ENCODE measurements around the gene ULK3. TPM values are rescaled to one million over a fixed set of nuclear protein-coding genes. Genes with fewer than 3 reads are reported as not detected.

ULK3 gene
- total and polyA plus RNA-seq, 10 donors, result 33.2 to 74.6 (median 60.3) TPM

GRCh38 chr15:74793135-74794028 is 49.6 kb downstream of the ULK3 start:
- peak; percentile 90 for DNase-seq
- 34 to 49% (median 45%) methylated on average over 11 to 12 of the region's 12 CpGs for WGBS, 5 donors

DNA sequence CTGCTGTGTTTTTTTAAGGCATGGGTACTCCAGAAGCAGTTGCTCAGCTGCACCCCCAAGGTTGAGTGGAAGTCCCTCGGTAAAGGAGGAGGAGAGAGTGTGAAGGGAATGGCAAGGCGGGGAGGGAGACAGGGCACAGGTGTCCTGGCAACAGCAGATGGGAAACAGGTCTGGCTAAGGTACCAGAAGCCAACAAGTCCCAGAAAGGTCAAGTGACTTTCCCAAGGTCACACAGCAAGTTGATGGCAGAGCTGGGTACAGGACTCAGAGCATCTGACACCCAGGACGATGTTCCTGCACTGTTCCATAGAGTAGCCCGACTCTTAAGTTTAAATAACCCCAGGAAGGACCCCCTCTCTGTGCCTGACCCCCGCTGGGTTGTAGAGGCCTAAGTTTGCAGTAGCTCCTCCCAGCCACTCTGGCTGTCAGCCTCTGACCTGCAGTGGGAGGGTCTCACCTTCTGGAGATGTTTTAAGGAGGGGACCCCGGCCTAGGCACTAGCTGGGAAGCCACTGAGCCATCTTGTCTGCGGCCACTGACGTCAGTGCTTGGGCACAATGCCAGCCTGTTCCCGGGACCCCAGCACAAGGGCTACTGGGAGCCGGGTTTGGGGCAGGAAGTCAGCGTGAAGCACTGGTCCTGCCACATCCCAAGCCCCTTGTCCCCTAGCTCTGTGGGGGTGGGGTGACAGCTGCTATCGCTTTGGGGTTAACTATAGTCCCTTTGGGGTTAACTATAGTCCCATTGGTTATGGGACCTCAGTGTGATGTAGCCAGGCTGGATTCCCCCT is 50.5 kb downstream of the ULK3 start:
- intact Hi-C loops (cut with DNase I; ENCODE audit: low total_unique reads), result no loop called here
- Histone ChIP-seq H3K36me3 (peaks cover 0 to 54% (median 3%) of the 10 kb centered on the region in 6 donors), H3K4me3 (peak overlapping the region in 2 of 8 donors; percentile 3 to 47), H3K9me3 (no peaks in the 10 kb centered on the region), H3K27ac (peak overlapping the region; percentile 35 to 99 (median 96)), H3K27me3 (replicated peaks in 1 of 7) (no peaks in the 10 kb centered on the region), H3K4me1 (peaks cover 92 to 100% (median 99%) of the 10 kb centered on the region in 6 donors)
- 39 to 54% (median 45%) methylated on average over 8 to 12 of the region's 12 CpGs for WGBS, 5 donors
- TF ChIP-seq POLR2AphosphoS5 (IDR thresholded peaks at IDR 0.05), result peak in 2 of 3 donors; percentile 22 to 38
- no peak for TF ChIP-seq POLR2A (IDR thresholded peaks at IDR 0.05)
- DNase-seq, result no peak

More at GRCh38 chr15:74793135-74794028, 49.6 kb downstream of the ULK3 start:
- Histone ChIP-seq H3K9me3 (no peaks in the 10 kb centered on the region), H3K4me1 (peaks cover 92 to 100% (median 99%) of the 10 kb centered on the region in 6 donors), H3K4me3 (peak overlapping the region in 4 of 8 donors; percentile 1 to 47 (median 18)), H3K36me3 (peaks cover 0 to 64% (median 6%) of the 10 kb centered on the region in 6 donors), H3K27me3 (replicated peaks in 1 of 7) (no peaks in the 10 kb centered on the region), H3K27ac (peak overlapping the region; percentile 35 to 99 (median 96))
- intact Hi-C loops (cut with DNase I; ENCODE audit: low total_unique reads), result no loop called here
- TF ChIP-seq POLR2AphosphoS5 (IDR thresholded peaks at IDR 0.05) (peak in 2 of 3 donors; percentile 54 to 58), CTCF (IDR thresholded peaks at IDR 0.05 in 8 of 11, conservative IDR thresholded peaks at IDR 0.05 in 3 of 11) (peak; percentile 30 to 79 (median 60)), POLR2A (IDR thresholded peaks at IDR 0.05) (no peak)

- 54 to 76% (median 68%) methylated on average over 7 of the region's 7 CpGs for WGBS, 5 donors
- no peak for TF ChIP-seq POLR2A (IDR thresholded peaks at IDR 0.05)
- TF ChIP-seq CTCF (IDR thresholded peaks at IDR 0.05 in 8 of 11, conservative IDR thresholded peaks at IDR 0.05 in 3 of 11), result no peak
- TF ChIP-seq POLR2AphosphoS5 (IDR thresholded peaks at IDR 0.05), result peak in 1 of 3 donors; percentile 27
- no peaks in the 10 kb centered on the region for H3K9me3 ChIP-seq
- H3K4me3 ChIP-seq, result peak overlapping the region in 2 of 8 donors; percentile 3 to 47
- no peaks in the 10 kb centered on the region for H3K27me3 ChIP-seq (replicated peaks in 1 of 7)
- intact Hi-C loops (cut with DNase I; ENCODE audit: low total_unique reads), result no loop called here
- peak overlapping the region; percentile 94 to 99 (median 96) for H3K27ac ChIP-seq
- peaks cover 95 to 100% (median 99%) of the 10 kb centered on the region in 6 donors for H3K4me1 ChIP-seq
- DNase-seq, result peak; percentile 80
- peaks cover 0 to 49% (median 3%) of the 10 kb centered on the region in 6 donors for H3K36me3 ChIP-seq
Measured at GRCh38 chr15:74791667-74792066, 51.3 kb downstream of the ULK3 start.

- peaks cover 0 to 48% (median 3%) of the 10 kb centered on the region in 6 donors for H3K36me3 ChIP-seq
- intact Hi-C loops (cut with DNase I; ENCODE audit: low total_unique reads), result no loop called here
- no peak for DNase-seq
- no peaks in the 10 kb centered on the region for H3K9me3 ChIP-seq
- H3K27me3 ChIP-seq (replicated peaks in 1 of 7), result no peaks in the 10 kb centered on the region
- WGBS, 5 donors, result 4 to 18% (median 11%) methylated on average over 1 of the region's 1 CpG
- H3K27ac ChIP-seq, result peak overlapping the region; percentile 94 to 99 (median 96)
- H3K4me1 ChIP-seq, result peaks cover 95 to 100% (median 99%) of the 10 kb centered on the region in 6 donors
- peak overlapping the region in 5 of 8 donors; percentile 47 to 98 (median 83) for H3K4me3 ChIP-seq
- TF ChIP-seq POLR2A (IDR thresholded peaks at IDR 0.05) (no peak), POLR2AphosphoS5 (IDR thresholded peaks at IDR 0.05) (no peak), CTCF (IDR thresholded peaks at IDR 0.05 in 8 of 11, conservative IDR thresholded peaks at IDR 0.05 in 3 of 11) (no peak)
Measured at GRCh38 chr15:74791007-74791406, 51.9 kb downstream of the ULK3 start.

Measured in spleen (tissue), 11 donors.